Measurements from ENCODE around the gene TPST2.

TPST2 gene

DNA sequence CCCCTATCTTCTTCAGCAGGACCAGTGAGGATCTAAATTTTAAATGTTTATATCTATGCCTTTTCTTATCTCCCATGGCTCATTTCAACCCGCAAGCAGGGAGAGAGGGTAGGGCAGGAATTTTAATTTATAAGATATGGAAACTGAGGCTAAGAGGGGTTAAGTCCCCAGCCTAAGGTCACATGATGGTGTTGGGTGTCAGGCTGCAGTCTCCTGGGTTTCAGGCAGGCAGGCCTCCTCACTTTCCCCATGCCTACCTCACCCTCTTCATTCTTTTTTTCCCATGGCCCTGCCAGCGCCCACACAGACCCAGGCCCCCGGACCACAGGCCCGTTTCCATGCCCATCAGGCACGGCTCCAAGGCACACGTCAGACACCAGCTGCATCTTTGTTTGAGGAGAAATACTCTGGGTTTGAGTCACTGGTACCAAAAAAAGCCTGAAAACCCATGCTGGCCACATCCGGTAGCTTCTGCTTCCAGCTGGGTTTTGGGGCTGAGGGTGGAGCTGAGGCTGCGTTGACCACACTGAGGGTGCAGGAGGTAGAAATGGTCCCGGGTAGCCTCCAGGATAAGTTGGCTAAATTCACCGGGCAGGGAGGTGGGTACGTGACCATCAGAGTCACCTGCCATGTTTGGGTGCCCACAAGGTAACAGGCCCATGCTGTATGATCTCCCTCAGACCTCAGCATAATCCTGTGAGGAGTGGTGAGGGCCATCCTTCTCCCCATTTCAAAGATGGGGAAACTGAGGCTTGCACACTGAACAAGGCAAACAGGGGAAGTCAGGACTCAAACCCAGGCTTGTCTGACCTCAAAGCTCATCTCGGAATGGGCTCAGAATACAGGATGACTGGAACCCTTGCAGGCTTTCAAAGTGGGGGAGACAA is 20.4 kb upstream of the TPST2 start:
- DNase-seq, result peak; percentile 40

GRCh38 chr22:26609287-26609686 is 19.4 kb upstream of the TPST2 start:
- no peak for DNase-seq

- DNase-seq, result no peak
Measured at GRCh38 chr22:26608129-26608528, 18.2 kb upstream of the TPST2 start.

- DNase-seq, result no peak
Measured at GRCh38 chr22:26606611-26607010, 16.7 kb upstream of the TPST2 start.

DNA sequence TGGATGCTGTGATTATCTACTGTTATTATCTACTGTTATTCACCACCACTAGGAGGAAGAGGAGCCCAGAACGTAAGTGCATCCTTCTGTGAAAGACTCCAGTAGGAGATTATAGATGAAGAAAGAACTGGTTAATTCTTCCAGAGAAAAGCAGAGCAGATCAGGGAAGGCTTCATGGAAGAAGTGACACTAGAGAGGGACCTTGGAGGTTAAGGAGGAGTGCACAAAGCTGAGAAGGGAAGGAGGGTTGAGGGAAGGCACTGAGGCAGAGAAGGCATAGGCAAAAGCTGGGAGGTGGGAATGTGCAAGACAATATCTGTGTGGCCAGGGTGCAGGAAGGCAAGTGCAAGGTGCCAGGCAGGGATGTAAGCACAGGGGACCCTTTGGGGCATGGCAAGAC is 14.4 kb upstream of the TPST2 start:
- no peak for DNase-seq

- DNase-seq, result no peak
Measured at GRCh38 chr22:26602127-26602526, 12.2 kb upstream of the TPST2 start.

DNA sequence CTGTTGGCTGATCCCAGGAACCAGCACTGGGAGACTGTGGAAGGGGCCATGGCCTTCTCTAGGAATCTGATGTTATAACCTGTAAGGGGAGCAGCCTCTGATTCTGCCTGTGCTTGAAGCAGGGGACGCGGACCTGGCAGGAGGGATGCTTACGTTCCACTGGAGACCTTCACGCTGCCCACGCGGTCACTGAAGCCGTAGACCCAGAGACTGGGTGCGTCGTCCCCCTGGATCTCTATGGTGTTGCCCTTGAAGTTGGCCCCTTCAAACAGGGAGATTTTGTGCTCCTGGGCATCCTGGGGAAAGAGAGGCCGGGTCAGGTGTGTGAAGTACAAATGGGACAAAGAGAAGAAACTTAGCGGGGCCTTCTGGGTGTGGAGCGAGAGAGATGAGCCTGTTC is 11.8 kb upstream of the TPST2 start:
- no peak for DNase-seq

- DNase-seq, result no peak
Measured at GRCh38 chr22:26599505-26599904, 9.6 kb upstream of the TPST2 start.

- no peak for DNase-seq
Measured at GRCh38 chr22:26597480-26597879, 7.5 kb upstream of the TPST2 start.

DNA sequence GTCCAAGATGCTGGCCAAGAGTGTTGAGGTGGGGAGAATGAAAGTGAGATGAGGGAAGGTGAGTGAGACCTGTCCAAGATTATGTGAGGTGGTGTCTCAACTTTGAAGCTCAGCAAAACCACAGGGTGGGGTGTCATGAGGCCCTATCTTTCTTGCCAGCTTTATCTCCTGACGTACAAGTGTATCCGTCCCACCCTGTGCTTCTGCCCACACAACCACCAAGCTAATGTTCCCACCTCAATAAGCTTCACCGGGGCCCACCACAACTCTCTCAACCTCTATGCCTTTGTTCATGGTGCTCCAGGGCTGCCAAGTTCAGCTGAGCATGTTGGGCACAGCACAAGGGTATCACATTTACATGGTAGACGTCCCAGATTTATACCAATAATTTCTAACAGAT is 7.1 kb upstream of the TPST2 start:
- peak; percentile 52 for DNase-seq

- DNase-seq, result no peak
Measured at GRCh38 chr22:26593763-26594162, 3.8 kb upstream of the TPST2 start.

DNA sequence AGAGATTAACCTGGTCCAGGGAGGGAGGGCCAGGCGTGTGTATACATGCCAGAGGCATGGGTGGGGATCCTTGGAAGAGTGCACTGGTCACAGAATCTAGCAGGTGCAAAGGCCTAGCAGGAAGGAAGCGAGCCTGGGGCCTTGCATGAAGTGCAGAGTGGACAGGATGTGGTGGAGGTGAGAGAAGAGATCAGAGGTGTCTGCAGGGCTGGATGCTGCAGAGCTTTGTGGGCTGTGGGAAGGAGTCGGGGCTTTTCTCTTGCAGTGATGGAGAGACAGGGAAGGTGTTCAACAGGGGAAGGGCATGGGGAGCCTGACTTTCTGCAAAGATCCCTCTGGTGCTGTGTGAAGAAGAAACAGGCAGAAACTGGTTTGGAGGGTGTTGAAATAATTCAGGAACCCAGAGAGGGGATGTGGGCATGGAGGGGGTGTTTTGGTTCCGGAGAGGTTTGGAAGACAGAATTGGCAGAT is 2.5 kb upstream of the TPST2 start:
- no peak for DNase-seq

GRCh38 chr22:26589367-26589844 is 526 bp downstream of the TPST2 start:
- no peak for DNase-seq

- DNase-seq, result peak; percentile 78
Measured at GRCh38 chr22:26588729-26589366, 1.1 kb downstream of the TPST2 start.

GRCh38 chr22:26587991-26588613 is 1.8 kb downstream of the TPST2 start:
- DNase-seq, result peak; percentile 95

DNA sequence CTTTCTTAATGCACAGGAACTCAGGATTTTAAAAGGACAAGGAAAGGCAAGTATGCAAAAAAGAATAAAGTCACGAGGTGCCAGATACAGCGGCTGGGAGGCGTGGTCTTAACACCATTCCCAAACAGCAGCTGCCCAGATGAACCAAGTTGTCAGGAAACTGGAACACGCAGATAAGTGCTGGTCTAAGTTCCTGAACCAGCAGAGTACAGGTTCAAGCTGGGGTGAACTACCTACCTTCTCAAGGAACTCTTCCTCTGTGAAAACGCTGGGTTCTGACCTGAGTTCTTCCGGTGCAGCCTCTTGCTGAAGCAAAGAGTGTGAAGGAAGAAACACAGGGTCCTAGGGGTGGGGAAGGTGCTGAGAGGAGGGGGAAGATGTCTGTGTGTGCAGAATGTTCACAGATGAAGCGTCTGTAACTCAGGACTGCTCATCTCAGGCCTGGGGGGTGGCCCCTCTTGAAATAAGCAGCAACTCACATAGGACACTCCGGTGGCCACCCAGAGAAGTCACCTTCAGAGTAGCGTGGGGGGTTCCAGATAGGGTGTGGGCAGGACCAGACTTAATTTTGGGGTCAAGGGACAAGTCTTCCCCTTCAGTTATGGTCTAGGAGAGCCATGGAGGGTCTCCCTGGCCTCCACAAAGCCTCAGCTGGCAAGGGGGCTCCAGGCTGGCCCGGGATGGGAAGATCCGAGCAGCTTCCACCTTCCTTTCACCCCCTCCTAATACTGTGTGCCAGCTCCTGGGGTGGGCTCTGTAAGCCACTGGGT is 3.2 kb downstream of the TPST2 start:
- peak; percentile 32 for DNase-seq

DNA sequence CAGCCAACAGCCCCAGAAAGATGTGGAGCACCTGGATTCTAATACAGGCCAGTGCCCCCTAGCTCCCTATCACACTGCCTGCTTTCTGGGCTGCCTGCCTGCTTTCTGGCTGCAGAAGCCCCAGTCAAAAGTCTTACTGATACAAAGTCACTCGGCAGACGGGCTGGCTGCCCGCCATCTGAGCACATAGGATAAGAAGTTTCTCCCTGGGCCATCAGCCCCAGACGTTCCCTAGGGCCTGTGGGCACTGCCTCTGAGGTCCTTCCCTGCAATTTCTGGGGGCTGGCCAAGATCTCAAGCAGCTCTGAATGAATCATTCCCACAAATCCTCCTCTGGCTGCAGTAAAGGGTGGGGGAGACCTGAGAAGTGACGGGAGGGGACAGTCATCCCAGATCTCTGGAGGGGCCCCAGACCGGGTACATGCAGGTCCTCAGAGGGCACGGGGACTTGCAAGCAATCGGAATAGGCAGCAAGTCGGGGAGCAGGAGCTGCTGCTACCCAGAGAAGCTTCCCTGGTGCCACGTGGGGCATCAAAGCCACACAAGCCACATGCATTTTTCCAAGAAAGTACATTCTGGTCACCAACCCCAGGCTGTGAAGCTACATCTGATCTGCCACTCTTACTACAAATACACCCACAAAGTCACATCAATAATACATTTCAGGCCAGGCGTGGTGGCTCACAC is 4.7 kb downstream of the TPST2 start:
- peak; percentile 92 for DNase-seq

DNA sequence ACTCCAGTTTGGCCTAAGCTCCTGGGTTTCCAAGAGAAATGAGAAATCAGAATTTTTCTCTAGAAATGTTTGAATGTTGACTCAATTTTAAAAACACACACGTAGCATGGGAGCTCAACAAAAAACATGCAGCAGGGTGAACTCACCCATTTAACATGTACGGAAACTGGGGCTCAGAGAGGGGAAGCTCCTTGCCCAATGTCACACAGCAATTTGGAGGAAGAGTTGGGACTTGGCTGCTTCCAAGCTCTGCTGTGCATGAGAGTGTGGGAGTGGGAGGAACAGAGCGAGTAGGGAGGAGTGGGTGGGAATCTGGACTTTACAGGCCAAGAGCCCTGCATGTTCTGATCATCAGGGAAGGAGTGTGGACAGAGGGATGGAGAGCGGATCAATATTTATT is 5.9 kb downstream of the TPST2 start:
- DNase-seq, result no peak

- no peak for DNase-seq
Measured at GRCh38 chr22:26581633-26582168, 8.2 kb downstream of the TPST2 start.

- DNase-seq, result no peak
Measured at GRCh38 chr22:26581026-26581425, 8.9 kb downstream of the TPST2 start.

DNA sequence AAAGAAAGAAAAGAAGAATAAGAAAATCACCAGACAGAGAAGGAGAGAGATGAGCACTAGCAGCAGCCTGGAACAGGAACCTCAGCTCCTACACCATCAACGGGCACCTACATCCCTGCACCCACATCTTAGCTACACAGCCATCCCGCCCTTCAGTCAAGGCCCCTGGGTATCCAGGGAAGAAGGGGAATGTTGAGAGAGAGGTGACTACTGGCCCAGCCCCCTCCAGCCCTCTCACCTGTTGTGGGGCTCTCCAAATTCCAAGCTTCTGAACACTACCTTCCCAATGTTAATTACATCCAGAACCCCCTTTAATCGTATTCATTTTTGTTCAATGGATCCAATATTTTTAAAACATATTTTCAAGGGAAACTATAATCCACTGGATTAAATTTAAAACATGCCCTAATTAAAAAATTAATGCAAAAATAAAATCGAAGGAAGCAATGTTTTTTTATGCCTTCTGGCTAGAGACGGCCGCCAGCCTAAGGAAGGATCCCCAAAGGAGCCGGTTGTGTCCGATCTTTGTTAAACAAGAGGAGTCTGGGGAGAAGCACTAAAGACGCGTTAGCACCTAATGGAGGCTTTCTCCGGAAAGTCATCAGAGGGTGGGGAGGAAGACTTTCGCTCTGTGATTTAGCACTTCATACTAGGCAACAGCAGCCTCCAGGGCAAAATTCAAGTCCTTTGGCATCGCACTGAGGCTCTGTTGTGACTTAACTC is 9.5 kb downstream of the TPST2 start:
- no peak for DNase-seq

Data from OCI-M1 (cell line).